HepG2 (cell line): Measurements from ENCODE around the gene CCDC34. TPM values are rescaled to one million over a fixed set of nuclear protein-coding genes. Genes with fewer than 3 reads are reported as not detected.

Experiments
- ARID3A ChIP-seq: IDR thresholded peaks from 2 replicates; pipeline ENCODE4 v1.6.1; 2012; ENCODE audit warnings: low read depth, low read length, improper control_type of control experiment
- ATF1 ChIP-seq: IDR thresholded peaks from 2 replicates; pipeline ENCODE4 v1.6.1; 2016; ENCODE audit warnings: mild to moderate bottlenecking, control low read depth
- ATF2 ChIP-seq: sonication (generic); formaldehyde crosslinking; IDR thresholded peaks from 2 replicates; pipeline ENCODE4 v1.4.0; 2020; ENCODE audit warnings: missing genetic modification reagents
- ELF3 ChIP-seq: IDR thresholded peaks from 2 replicates; pipeline ENCODE4 v1.6.1; 2016; ENCODE audit warnings: missing genetic modification reagents, missing compliant biosample characterization
- EP300 ChIP-seq, 3 experiments: sonication (generic) in 1 of 3; formaldehyde crosslinking in 1 of 3; IDR thresholded peaks; 2 replicates each; pipeline versions ENCODE4 v1.5.1 to v1.6.1; 2011 to 2020; ENCODE audit warnings: low read depth in 2 of 3, low read length in 2 of 3, borderline replicate concordance in 1 of 3, improper control_type of control experiment in 1 of 3, mild to moderate bottlenecking in 1 of 3, missing genetic modification reagents in 1 of 3, moderate library complexity in 1 of 3
- FOXO4 ChIP-seq: sonication (generic); formaldehyde crosslinking; conservative IDR thresholded peaks from 2 replicates; pipeline ENCODE4 v1.8.1; 2023; ENCODE audit warnings: missing genetic modification reagents
- KAT8 ChIP-seq: IDR thresholded peaks from 2 replicates; pipeline ENCODE4 v1.6.1; 2016; ENCODE audit warnings: missing genetic modification reagents, missing compliant biosample characterization
- MXD1 ChIP-seq: sonication (generic); formaldehyde crosslinking; IDR thresholded peaks from 2 replicates; pipeline ENCODE4 v1.4.0; 2020; ENCODE audit warnings: mild to moderate bottlenecking, missing genetic modification reagents
- NFYC ChIP-seq: IDR thresholded peaks from 2 replicates; pipeline ENCODE4 v1.6.1; 2016; ENCODE audit warnings: missing genetic modification reagents, missing compliant biosample characterization
- NR0B2 ChIP-seq: sonication (generic); formaldehyde crosslinking; IDR thresholded peaks from 2 replicates; pipeline ENCODE4 v1.4.0; 2020; ENCODE audit warnings: mild to moderate bottlenecking, missing genetic modification reagents
- SMYD3 ChIP-seq: sonication (generic); formaldehyde crosslinking; IDR thresholded peaks from 2 replicates; pipeline ENCODE4 v1.8.1; 2023; ENCODE audit warnings: mild to moderate bottlenecking, missing genetic modification reagents
- SNAI1 ChIP-seq: sonication (generic); formaldehyde crosslinking; IDR thresholded peaks from 2 replicates; pipeline ENCODE4 v1.5.0; 2020; ENCODE audit warnings: mild to moderate bottlenecking, missing genetic modification reagents, borderline replicate concordance
- TBX3 ChIP-seq: fragments of 450-650 bp; IDR thresholded peaks from 2 replicates; pipeline ENCODE4 v1.6.1; 2017; ENCODE audit warnings: antibody characterized with exemption, mild to moderate bottlenecking, inconsistent platforms, borderline replicate concordance
- TRIM24 ChIP-seq: sonication (generic); formaldehyde crosslinking; IDR thresholded peaks from 2 replicates; pipeline ENCODE4 v1.8.0; 2022; ENCODE audit warnings: mild to moderate bottlenecking, missing genetic modification reagents
- ZC3H13 ChIP-seq: sonication (generic); formaldehyde crosslinking; IDR thresholded peaks from 2 replicates; pipeline ENCODE4 v1.8.1; 2023; ENCODE audit warnings: mild to moderate bottlenecking, missing genetic modification reagents, moderate library complexity
- ZNF142 ChIP-seq: sonication (generic); formaldehyde crosslinking; IDR thresholded peaks from 2 replicates; pipeline ENCODE4 v1.4.0; 2020; ENCODE audit warnings: missing genetic modification reagents
- ZNF230 ChIP-seq: sonication (generic); formaldehyde crosslinking; IDR thresholded peaks from 2 replicates; pipeline ENCODE4 v1.4.0; 2020; ENCODE audit warnings: mild to moderate bottlenecking, missing genetic modification reagents
- ZNF572 ChIP-seq: sonication (generic); formaldehyde crosslinking; IDR thresholded peaks from 2 replicates; pipeline ENCODE4 v1.5.1; 2020; ENCODE audit warnings: mild to moderate bottlenecking, missing genetic modification reagents
- polyA plus RNA-seq, 8 experiments: library from polyadenylated mRNA; depleted of rRNA in 3 of 8; stranded (reverse) in 7 of 8; unstranded in 1 of 8; fragments of >200 nt; fragmentation: Illumina TruSeq in 4 of 8; extraction: Trizol in 4 of 8; gene quantifications; 2 replicates each; pipeline versions ENCODE4 v1.2.1 to v1.2.3, GENCODE V29; 2011 to 2016; ENCODE audit warnings: low read depth in 4 of 8, missing spikeins in 1 of 8, mixed read lengths in 1 of 8; ENCODE audit not compliant: insufficient read depth in 1 of 8
- total RNA-seq, 5 experiments: library from RNA; depleted of rRNA; stranded (reverse); fragments of >200 nt; fragmentation: Illumina TruSeq; extraction: Trizol; gene quantifications; 2 replicates each; pipeline ENCODE4 v1.2.3, GENCODE V29; 2016; ENCODE audit warnings: low read depth in 1 of 5

CCDC34 gene
- total and polyA plus RNA-seq, 2 of the 13 experiments (the other 11 are each of a cell fraction or from before 2014, with no cell fraction given): 7.6 to 34.3 TPM

- TF ChIP-seq NR0B2 (CRISPR knock-in tag) (no peak), ATF1 (no peak), ARID3A (peak; percentile 94), MXD1 (no peak), ZNF572 (CRISPR knock-in tag) (no peak), EP300 (IDR thresholded peaks at IDR 0.05; ENCODE audit: low read depth in 2 of 2, low read length in 2 of 2) (peak in 1 of 2 experiments; percentile 54; a peak in 1 of 4 replicates), EP300 (CRISPR knock-in tag; IDR thresholded peaks at IDR 0.05; ENCODE audit: borderline replicate concordance) (no peak), KAT8 (CRISPR knock-in tag) (0 out of 2 replicates have a peak, but pooled peaks have one; percentile 14), TRIM24 (CRISPR knock-in tag) (no peak), ATF2 (CRISPR knock-in tag) (peak; percentile 37; the same call in 1 of the 2 replicates), TBX3 (no peak), ELF3 (peak; percentile 75), ZC3H13 (CRISPR knock-in tag) (no peak), NFYC (CRISPR knock-in tag) (no peak), SNAI1 (CRISPR knock-in tag) (no peak), ZNF142 (no peak), ZNF230 (CRISPR knock-in tag) (no peak), SMYD3 (CRISPR knock-in tag) (no peak), FOXO4 (CRISPR knock-in tag) (no peak)
These were observed 50.9 kb downstream of the CCDC34 start (continued) for GRCh38 chr11:27312110-27312509.
